SK-N-SH treated with all-trans-retinoic acid at 6 μM for 48 hours (cell line): ENCODE data around the gene PAX3.
"Not testable (repeated sequence)": the region's sequence is repeated elsewhere in the genome, so short reads cannot be mapped to it uniquely, and the experiment has no call there.

ENCODE experiments used
- ATAC-seq: fragments of 200-7000 bp; cut with Tn5 transposase; 3 replicates; pipeline ENCODE4 v1.9.1; 2020; ENCODE audit warnings: mild to moderate bottlenecking, moderate library complexity
- ARNTL ChIP-seq: fragments of 450-650 bp; formaldehyde crosslinking; IDR thresholded peaks from 2 replicates; pipeline ENCODE4 v1.5.0; 2020; ENCODE audit warnings: low read depth, mild to moderate bottlenecking, moderate library complexity, borderline replicate concordance
- BACH2 ChIP-seq: fragments of 250-450 bp; sonication (Bioruptor Pico); IDR thresholded peaks from 2 replicates; pipeline ENCODE4 v1.9.0; 2021; ENCODE audit warnings: mild to moderate bottlenecking, borderline replicate concordance
- ESRRG ChIP-seq: fragments of 250-450 bp; sonication (Bioruptor Pico); IDR thresholded peaks from 2 replicates; pipeline ENCODE4 v1.6.1; 2021; ENCODE audit warnings: mild to moderate bottlenecking
- ZNF565 ChIP-seq: fragments of 450-650 bp; formaldehyde crosslinking; conservative IDR thresholded peaks from 2 replicates; pipeline ENCODE4 v1.5.0; 2020; ENCODE audit warnings: low read depth, mild to moderate bottlenecking, moderate library complexity
- TF ChIP-seq, protein P1 (sequence below): fragments of 250-450 bp; sonication (Bioruptor Pico); IDR thresholded peaks from 2 replicates; pipeline ENCODE4 v1.8.0; 2021; ENCODE audit warnings: low read depth, mild to moderate bottlenecking, moderate library complexity, borderline replicate concordance

PAX3 gene

DNA sequence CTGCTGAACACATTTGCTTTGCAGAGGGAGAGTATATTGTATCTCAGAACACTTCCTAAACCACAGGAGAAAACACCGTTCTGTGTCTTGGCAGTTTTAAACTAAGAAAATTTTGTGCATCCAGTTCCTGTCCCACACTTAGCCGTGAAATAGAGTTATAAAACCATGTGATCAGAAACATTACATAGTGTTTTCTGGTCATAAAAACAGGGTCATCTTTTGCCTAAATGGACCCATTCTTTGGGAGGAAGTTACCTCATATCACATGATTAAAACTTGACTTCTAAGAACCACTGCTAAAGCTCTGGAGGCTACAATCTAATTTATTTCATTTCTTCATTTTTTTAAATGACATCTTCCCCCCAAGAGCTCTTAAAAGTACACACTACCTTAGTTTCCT is 138.7 kb downstream of the PAX3 start (continued):
- TF ChIP-seq, protein P1, sequence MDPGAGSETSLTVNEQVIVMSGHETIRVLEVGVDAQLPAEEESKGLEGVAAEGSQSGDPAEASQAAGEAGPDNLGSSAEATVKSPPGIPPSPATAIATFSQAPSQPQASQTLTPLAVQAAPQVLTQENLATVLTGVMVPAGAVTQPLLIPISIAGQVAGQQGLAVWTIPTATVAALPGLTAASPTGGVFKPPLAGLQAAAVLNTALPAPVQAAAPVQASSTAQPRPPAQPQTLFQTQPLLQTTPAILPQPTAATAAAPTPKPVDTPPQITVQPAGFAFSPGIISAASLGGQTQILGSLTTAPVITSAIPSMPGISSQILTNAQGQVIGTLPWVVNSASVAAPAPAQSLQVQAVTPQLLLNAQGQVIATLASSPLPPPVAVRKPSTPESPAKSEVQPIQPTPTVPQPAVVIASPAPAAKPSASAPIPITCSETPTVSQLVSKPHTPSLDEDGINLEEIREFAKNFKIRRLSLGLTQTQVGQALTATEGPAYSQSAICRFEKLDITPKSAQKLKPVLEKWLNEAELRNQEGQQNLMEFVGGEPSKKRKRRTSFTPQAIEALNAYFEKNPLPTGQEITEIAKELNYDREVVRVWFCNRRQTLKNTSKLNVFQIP (CRISPR knock-in tag): no peak
- TF ChIP-seq ESRRG (CRISPR knock-in tag): no peak

DNA sequence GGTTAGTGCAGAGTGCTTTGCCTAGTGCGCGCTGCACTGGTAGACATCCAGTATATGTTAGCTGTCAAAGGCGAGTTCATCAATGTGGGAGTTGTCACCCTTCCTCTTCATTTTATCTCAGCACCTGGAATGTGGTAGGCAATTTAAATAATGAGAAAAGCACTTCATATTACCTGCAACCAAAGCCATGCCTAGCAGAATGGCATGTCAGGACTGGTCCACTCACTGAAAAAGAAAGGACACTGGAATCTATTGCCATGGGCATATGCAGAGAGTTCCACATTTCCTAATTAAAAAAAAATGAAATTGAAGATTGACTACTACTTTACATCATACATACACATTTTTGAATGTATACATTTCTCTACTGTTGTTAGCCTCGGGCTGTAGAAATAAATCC is 139.6 kb downstream of the PAX3 start:
- no peak for ATAC-seq
- TF ChIP-seq ARNTL (CRISPR knock-in tag) (no peak), BACH2 (CRISPR knock-in tag) (no peak), ZNF565 (no peak)
- TF ChIP-seq, all 23 proteins: peak for 0

DNA sequence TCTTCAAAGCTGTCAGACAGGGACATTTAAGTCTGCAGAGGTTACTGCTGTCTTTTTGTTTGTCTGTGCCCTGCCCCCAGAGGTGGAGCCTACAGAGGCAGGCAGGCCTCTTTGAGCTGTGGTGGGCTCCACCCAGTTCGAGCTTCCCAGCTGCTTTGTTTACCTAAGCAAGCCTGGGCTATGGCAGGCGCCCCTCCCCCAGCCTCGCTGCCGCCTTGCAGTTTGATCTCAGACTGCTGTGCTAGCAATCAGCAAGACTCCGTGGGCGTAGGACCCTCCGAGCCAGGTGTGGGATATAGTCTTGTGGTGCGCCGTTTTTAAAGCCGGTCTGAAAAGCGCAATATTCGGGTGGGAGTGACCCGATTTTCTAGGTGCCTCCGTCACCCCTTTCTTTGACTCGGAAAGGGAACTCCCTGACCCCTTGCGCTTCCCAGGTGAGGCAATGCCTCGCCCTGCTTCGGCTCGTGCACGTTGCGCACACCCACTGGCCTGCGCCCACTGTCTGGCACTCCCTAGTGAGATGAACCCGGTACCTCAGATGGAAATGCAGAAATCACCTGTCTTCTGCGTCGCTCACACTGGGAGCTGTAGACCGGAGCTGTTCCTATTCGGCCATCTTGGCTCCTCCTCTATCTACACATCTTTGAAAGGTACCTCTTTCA is 143.7 kb downstream of the PAX3 start:
- ATAC-seq: not testable (repeated sequence)
